ENCODE results near the gene VPS4B. TPM values are rescaled to one million over a fixed set of nuclear protein-coding genes. Genes with fewer than 3 reads are reported as not detected.

VPS4B gene
- total RNA-seq, 1 experiment from 2014 or later, result 45.5 TPM

DNA sequence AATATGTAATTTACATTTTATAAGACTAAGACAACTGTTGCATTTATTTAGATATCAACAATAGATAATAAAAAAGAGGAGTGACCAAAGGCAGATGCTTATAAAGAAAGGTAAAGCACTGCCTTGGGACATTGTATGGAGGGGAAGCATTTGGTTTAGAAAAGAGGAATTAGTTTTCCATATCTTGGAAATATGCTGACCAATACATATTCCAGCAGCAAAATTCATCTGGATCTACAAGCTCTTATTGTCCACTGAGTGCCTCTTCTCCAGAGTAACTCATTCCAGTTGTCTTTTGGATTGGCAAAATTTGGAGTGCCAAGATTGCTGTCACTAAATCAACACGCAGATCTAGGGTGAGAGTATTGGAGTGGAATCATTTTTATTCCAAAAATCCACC, 8.9 kb upstream of the VPS4B start:
- DNase-seq (ENCODE audit: low read depth), result no peak

DNA sequence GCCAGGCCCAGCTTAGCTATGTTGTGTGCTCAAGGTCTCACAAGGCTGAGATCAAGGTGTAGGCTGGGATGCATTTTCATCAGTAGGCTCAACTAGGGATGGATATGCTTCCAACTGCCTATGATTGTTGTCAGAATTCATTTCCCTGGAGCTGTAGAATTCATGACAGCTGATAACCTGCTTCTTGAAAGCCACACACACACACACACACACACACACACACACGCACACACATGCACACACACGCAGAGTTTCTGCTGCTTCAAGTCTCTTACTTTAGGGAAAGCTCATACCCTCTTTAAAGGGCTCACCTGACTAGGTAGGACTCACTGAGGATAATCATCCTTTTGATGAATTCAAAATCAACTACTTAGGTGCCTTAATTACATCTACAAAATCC, 8.2 kb upstream of the VPS4B start:
- no peak for DNase-seq (ENCODE audit: low read depth)

DNA sequence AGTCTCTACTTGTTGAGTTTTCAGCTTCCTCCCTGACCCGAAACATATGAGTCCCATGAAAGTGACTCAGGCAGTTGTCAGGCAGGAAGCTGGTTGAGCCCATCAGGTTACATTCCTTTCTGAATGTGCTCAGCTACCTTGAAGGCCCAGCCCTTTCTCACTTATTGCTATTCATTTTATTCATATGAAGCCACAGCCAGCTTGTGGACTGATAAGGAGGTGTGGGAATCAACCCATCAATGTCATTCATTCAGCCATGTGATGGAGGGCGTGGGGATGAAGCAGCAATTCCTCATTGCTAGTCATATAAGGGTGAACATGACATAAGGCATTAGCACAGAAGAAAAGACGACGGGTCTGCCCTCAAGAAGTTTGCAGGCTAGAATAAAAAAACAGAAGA, 5.3 kb upstream of the VPS4B start:
- DNase-seq (ENCODE audit: low read depth), result no peak

DNA sequence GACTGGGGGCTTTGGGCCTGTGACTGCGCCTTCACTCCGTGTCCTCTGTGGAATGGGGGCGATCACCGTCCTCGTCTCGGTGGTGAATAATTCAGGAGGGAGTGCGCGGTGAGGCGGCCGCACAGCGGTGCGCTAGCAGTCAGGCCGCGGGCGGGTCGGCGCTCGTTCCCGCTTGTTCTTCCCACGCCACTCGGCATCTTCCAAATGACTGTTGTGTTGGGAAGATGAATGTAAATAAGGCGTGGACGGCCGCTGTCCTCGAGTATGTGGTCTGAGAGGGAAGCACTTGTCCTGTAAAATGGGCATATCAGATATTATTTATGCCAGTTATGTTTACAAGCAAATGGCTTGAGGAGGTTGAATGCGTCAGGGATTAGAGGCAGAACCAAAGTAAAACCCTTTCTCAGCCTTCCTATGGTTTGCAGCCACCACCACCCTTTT, 608 bp upstream of the VPS4B start:
- no peak for DNase-seq (ENCODE audit: low read depth)

GRCh38 chr18:63421514-63421913, 762 bp downstream of the VPS4B start:
- DNase-seq (ENCODE audit: low read depth), result no peak

DNA sequence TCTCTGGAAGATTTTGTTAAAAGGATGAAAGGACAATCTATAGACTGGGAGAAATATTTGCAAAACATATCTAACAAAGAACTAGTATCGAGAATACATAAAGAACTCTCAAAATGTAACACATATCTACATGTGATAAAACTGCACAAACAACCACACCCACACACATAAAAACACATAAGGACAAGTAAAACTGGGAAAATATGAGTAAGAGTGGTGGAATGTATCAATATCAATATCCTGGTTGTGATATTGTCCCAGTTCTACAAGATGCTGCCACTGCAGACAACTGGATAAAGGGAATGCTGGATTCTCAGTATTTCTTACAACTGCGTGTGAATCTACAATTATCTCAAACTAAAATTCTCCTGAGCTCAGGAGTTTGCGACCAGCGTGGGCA, 9.3 kb downstream of the VPS4B start:
- no peak for DNase-seq (ENCODE audit: low read depth)

DNA sequence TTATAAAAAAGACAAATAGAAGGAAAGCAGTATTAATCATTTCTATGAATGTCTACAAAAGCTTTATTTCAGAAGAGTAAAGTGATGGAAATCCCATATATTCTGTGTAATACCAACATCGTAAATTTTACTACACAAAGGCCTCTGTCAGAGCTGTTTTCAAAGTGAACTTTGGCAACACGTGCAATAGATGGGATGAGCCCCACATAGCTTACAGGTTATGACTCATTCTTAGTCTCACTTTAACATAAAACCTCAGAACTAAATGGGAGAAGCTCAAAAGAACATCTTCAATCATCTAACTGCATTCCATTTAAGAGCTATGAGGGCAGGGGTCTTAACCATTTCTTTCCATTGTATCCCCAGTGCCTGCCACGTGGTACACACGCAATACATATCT, 11.5 kb downstream of the VPS4B start:
- DNase-seq (ENCODE audit: low read depth), result peak; percentile 86

DNA sequence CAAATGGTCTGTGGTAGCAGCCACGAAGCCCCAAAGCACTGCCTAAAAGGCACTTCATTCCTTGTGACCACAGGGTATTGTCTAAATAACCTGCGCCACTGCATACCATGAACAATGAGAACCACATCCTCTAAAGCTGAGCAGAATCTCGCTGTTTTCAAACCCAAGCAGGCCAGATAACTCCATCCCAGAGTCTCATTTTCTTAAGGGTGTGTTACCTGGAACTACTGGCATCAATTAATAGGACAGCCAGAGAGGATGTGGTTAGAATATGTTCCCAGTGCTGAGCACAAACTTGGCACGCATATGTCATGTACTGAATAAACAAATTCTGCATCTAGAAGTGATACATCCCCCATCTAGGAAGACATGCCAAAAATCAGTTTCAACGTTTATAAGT, 13.0 kb downstream of the VPS4B start:
- peak; percentile 83 for DNase-seq (ENCODE audit: low read depth)

GRCh38 chr18:63407734-63408133, 14.5 kb downstream of the VPS4B start:
- DNase-seq (ENCODE audit: low read depth), result peak; percentile 26

DNA sequence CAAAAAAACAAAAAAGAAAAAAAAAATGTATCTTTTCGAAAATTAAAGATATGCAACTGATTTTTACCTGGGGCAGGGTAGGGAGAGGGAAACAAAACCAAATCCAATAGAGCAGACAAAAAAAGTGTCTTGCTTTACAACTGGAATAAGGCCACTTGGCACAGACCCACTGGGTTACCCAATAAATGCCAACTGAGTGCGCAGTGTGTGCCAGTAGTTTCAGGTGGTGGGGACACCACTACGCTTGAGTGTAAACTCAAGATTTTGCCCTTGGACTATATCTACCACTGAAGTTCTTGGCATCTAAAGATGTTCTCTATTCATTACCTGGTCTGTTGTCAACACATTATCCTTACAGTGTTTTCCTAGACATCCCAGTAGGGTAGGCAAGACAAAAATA, 16.3 kb downstream of the VPS4B start:
- DNase-seq (ENCODE audit: low read depth), result no peak

- DNase-seq (ENCODE audit: low read depth), result no peak
Observed at GRCh38 chr18:63402246-63403162, 19.8 kb downstream of the VPS4B start.

GRCh38 chr18:63399300-63399699, 23.0 kb downstream of the VPS4B start:
- DNase-seq (ENCODE audit: low read depth), result no peak

GRCh38 chr18:63397349-63397748, 24.9 kb downstream of the VPS4B start:
- DNase-seq (ENCODE audit: low read depth), result no peak

DNA sequence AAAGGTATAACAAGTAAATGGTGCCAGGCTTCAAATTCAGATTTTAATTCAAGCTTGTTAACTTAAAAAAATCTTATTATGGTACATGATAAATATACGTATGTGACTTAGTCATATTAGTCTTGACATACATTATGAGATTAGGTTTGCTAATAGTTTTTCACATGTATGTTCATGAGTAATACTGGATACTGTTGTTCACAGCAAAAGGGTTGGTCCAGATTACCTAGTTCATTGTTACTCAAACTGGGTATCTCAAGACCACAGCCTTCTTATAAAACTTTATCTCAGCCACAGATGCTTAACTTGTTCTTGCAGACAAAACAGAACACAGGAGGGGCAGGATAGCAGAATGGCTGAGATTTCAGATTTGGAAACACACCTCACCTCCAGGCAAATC, 26.8 kb downstream of the VPS4B start:
- DNase-seq (ENCODE audit: low read depth), result no peak

DNA sequence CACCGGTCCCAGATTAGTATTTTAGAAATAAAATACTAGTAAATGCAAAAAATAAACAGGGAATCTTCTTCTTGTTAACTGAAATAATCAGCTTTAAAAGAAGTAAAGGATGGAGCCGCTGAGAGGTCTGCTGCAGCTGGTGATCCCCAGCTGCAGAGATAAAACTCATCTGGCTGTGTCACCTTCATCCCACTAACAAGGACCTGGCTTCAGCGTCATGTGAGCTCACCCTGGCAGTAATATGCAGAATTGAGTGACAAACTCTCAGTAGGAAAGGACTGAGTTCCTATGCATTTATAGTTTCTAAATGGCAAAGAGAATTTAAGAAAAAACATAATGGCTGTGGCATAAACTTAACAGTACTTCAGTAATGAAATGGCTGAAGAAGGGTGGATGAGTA, 27.3 kb downstream of the VPS4B start:
- no peak for DNase-seq (ENCODE audit: low read depth)

DNA sequence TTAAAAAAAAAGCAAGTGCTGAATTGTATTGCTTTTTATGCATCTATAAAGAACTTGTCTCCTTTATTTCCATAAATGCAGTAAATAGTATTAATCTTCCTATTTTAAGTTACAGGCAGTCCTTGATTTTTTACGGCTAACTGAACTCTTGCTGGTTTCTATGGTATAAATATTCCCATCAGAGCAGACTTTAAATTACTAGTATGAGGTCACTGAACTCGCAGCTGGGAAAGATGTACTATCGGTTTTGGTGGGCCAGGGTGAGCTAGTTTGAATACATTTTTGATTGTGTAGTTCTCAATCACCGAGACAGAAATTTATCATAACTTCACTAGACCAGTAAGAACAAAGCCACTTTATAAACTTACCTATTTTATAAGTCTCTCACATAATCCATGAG, 34.4 kb downstream of the VPS4B start:
- DNase-seq (ENCODE audit: low read depth), result no peak

DNA sequence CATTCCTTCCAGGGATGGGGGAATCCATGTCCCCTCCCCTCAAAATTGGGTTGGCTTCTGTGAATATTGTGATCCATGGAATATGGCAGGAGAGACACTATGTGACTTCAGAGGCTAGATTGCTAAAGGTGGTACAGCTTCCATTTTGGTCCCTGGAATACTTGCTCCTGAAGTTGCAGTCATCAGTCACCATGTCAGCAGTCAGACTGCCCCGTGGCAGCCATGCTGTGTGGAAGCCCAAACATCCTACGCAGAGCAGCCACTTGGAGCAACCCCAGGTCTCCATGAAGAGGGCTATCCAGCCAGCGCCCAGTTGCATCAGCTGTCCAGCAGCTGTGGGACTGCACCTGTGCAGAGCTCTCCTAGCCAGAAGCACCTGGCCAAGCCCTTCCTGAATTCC, 39.4 kb downstream of the VPS4B start:
- DNase-seq (ENCODE audit: low read depth), result no peak

GRCh38 chr18:63379639-63379962, 42.7 kb downstream of the VPS4B start:
- no peak for DNase-seq (ENCODE audit: low read depth)

GRCh38 chr18:63378919-63379638, 43.2 kb downstream of the VPS4B start:
- peak; percentile 29 for DNase-seq (ENCODE audit: low read depth)

GRCh38 chr18:63377275-63377980, 44.8 kb downstream of the VPS4B start:
- DNase-seq (ENCODE audit: low read depth), result no peak

- no peak for DNase-seq (ENCODE audit: low read depth)
Observed at GRCh38 chr18:63376538-63376937, 45.7 kb downstream of the VPS4B start.

GRCh38 chr18:63374540-63374939, 47.7 kb downstream of the VPS4B start:
- DNase-seq (ENCODE audit: low read depth), result no peak
